Panc1 (cell line): ENCODE measurements around the gene PRICKLE3. TPM values are rescaled to one million over a fixed set of nuclear protein-coding genes. Genes with fewer than 3 reads are reported as not detected.

Source experiments
- ATAC-seq: fragments of 200-7000 bp; cut with Tn5 transposase; 2 replicates; pipeline ENCODE4 v1.9.1; 2020; ENCODE audit warnings: mild to moderate bottlenecking, moderate library complexity
- BruUV-seq: library from RNA; stranded (reverse); fragments of 400-500 nt; replicated peaks from 2 replicates; lab custom pipeline; 2021; lab: Mats Ljungman, UMichigan
- CTCF ChIA-PET: fragments of 300-600 bp; sonication (Branson Sonifier 250); formaldehyde crosslinking; loops from one replicate; lab custom pipeline; 2022; ENCODE audit warnings: antibody characterized with exemption; lab: Charles Lee
- POLR2A ChIA-PET: fragments of 300-600 bp; sonication (Branson Sonifier 250); formaldehyde crosslinking; loops from one replicate; lab custom pipeline; 2022; ENCODE audit warnings: antibody characterized with exemption; lab: Charles Lee
- DNase-seq: peaks from one replicate; pipeline ENCODE4 v3.0.0-alpha.2; 2010; ENCODE audit warnings: low read depth, low spot score
- H3K27ac ChIP-seq: 2 replicates; pipeline ENCODE4 v1.5.1; 2011; ENCODE audit warnings: mild to moderate bottlenecking, low read length, inconsistent platforms
- H3K27me3 ChIP-seq: fragments of 200-500 bp; sonication (Bioruptor generic); 2 replicates; pipeline ENCODE4 v1.6.0; 2014; ENCODE audit warnings: low read length, inconsistent platforms; ENCODE audit not compliant: control insufficient read depth, insufficient read depth
- H3K36me3 ChIP-seq: fragments of 200-500 bp; sonication (Bioruptor generic); 2 replicates; pipeline ENCODE4 v1.5.1; 2014; ENCODE audit warnings: inconsistent platforms, mild to moderate bottlenecking, low read length, moderate library complexity; ENCODE audit not compliant: control insufficient read depth, insufficient read depth
- H3K4me1 ChIP-seq: 2 replicates; pipeline ENCODE4 v1.5.1; 2011; ENCODE audit warnings: inconsistent platforms, mild to moderate bottlenecking, low read length, moderate library complexity; ENCODE audit not compliant: control insufficient read depth, insufficient read depth
- H3K4me3 ChIP-seq, 2 experiments: 2 replicates each; pipeline ENCODE4 v1.5.1; 2011 to 2012; ENCODE audit warnings: low read depth in 2 of 2, low read length in 2 of 2, mild to moderate bottlenecking in 2 of 2, inconsistent platforms in 1 of 2, moderate library complexity in 1 of 2
- H3K9me3 ChIP-seq: fragments of 200-500 bp; sonication (Bioruptor generic); 2 replicates; pipeline ENCODE4 v1.5.1; 2014; ENCODE audit warnings: low read depth, mild to moderate bottlenecking, inconsistent platforms, low read length, moderate library complexity; ENCODE audit not compliant: control insufficient read depth, insufficient read depth
- CTCF ChIP-seq: fragments of 450-650 bp; IDR thresholded peaks from 2 replicates; pipeline ENCODE4 v1.5.1; 2017; ENCODE audit warnings: mild to moderate bottlenecking
- POLR2AphosphoS5 ChIP-seq: IDR thresholded peaks from 2 replicates; pipeline ENCODE4 v1.6.1; 2012; ENCODE audit warnings: mild to moderate bottlenecking, low read depth, low read length, moderate library complexity
- REST ChIP-seq, 2 experiments: IDR thresholded peaks; 2 replicates each; pipeline ENCODE4 v1.6.1; 2011 to 2012; ENCODE audit warnings: low read depth in 2 of 2, control low read depth in 1 of 2, low read length in 1 of 2, mild to moderate bottlenecking in 1 of 2, moderate library complexity in 1 of 2; ENCODE audit not compliant: insufficient read depth in 1 of 2
- SIN3A ChIP-seq: IDR thresholded peaks from 2 replicates; pipeline ENCODE4 v1.6.1; 2012; ENCODE audit warnings: low read depth, mild to moderate bottlenecking, low read length, moderate library complexity, borderline replicate concordance; ENCODE audit not compliant: insufficient read depth
- TCF7L2 ChIP-seq: IDR thresholded peaks from 2 replicates; pipeline ENCODE4 v1.6.1; 2011; ENCODE audit warnings: mild to moderate bottlenecking, low read depth, low read length, inconsistent platforms
- in situ Hi-C: cut with HindIII; loops from 2 replicates; pipeline ENCODE4 v1.10.0; 2016; ENCODE audit warnings: low sequenced_read_pairs, low pct_unique_long_range_greater_than_20kb
- intact Hi-C: fragments of 100-400 bp; cut with micrococcal nuclease; formaldehyde crosslinking; loops from one replicate; pipeline ENCODE4 v1.10.0; 2022; ENCODE audit not compliant: unreplicated experiment
- total RNA-seq: library from RNA; stranded (reverse); gene quantifications from one replicate; pipeline ENCODE4 v1.2.1, GENCODE V29; 2021; ENCODE audit not compliant: unreplicated experiment

The PRICKLE3 gene
- total RNA-seq, 1 experiment from 2014 or later: 40.1 TPM

GRCh38 chrX:49183701-49184281 lies 2.4 kb downstream of the PRICKLE3 start:
- CTCF ChIA-PET: no interaction called here

GRCh38 chrX:49179358-49179757 lies 6.8 kb downstream of the PRICKLE3 start:
- Histone ChIP-seq H3K36me3 (peaks cover 2% of the 10 kb centered on the region; the same call in 1 of the 2 replicates), H3K4me1 (peaks cover 22% of the 10 kb centered on the region), H3K4me3 (no peak overlapping the region), H3K27ac (no peak overlapping the region), H3K27me3 (no peaks in the 10 kb centered on the region), H3K9me3 (no peaks in the 10 kb centered on the region)
- TF ChIP-seq REST (IDR thresholded peaks at IDR 0.05; ENCODE audit: insufficient read depth in 1 of 2, low read depth in 2 of 2, low read length in 1 of 2) (no peak), CTCF (no peak), TCF7L2 (no peak), SIN3A (no peak), POLR2AphosphoS5 (no peak)
- intact Hi-C loops (no loop called here), in situ Hi-C loops (no loop called here)
- BruUV-seq: no TSS peak
- POLR2A ChIA-PET: no interaction called here
- ATAC-seq: no peak
- CTCF ChIA-PET: no interaction called here
- no peak for DNase-seq

More at GRCh38 chrX:49183701-49184281, 2.4 kb downstream of the PRICKLE3 start:
- Histone ChIP-seq H3K27ac (0 out of 2 replicates have a peak overlapping the region, but pooled peaks have one; percentile 57), H3K27me3 (no peaks in the 10 kb centered on the region), H3K36me3 (no peaks in the 10 kb centered on the region), H3K4me3 (peak overlapping the region; percentile 79 to 91), H3K4me1 (peaks cover 13% of the 10 kb centered on the region), H3K9me3 (no peaks in the 10 kb centered on the region)
- DNase-seq (no peak), ATAC-seq (no peak)
- no TSS peak for BruUV-seq
- intact Hi-C loops: no loop called here
- TF ChIP-seq POLR2AphosphoS5: no peak
- TF ChIP-seq SIN3A: no peak
- TF ChIP-seq REST (IDR thresholded peaks at IDR 0.05; ENCODE audit: insufficient read depth in 1 of 2, low read depth in 2 of 2, low read length in 1 of 2): no peak
- TF ChIP-seq CTCF: no peak
- TF ChIP-seq TCF7L2: no peak
- in situ Hi-C loops: no loop called here
- POLR2A ChIA-PET: no interaction called here
